DOHH2 (cell line): Measurements from ENCODE around the gene DLST.

Experiments
- H3F3A ChIP-seq: fragments of 200-600 bp; sonication (generic), shearing (Covaris generic); 2 replicates; pipeline ENCODE4 v1.6.0; 2016; ENCODE audit warnings: antibody characterized with exemption, mild to moderate bottlenecking; ENCODE audit not compliant: control insufficient read depth, insufficient read depth
- H3K27ac ChIP-seq: fragments of 200-600 bp; sonication (generic); 2 replicates; pipeline ENCODE4 v1.5.1; 2014; ENCODE audit warnings: low read depth, mild to moderate bottlenecking, low read length, moderate library complexity
- H3K27me3 ChIP-seq: fragments of 200-600 bp; sonication (generic); 2 replicates; pipeline ENCODE4 v1.6.1; 2014; ENCODE audit warnings: mild to moderate bottlenecking, low read length, mixed read lengths; ENCODE audit not compliant: control insufficient read depth
- H3K36me3 ChIP-seq: fragments of 200-600 bp; sonication (generic); 2 replicates; pipeline ENCODE4 v1.6.1; 2014; ENCODE audit warnings: mild to moderate bottlenecking, low read length, moderate library complexity, mixed read lengths; ENCODE audit not compliant: control insufficient read depth
- H3K4me1 ChIP-seq: fragments of 200-600 bp; sonication (generic); 2 replicates; pipeline ENCODE4 v1.6.1; 2014; ENCODE audit warnings: mild to moderate bottlenecking, low read length, mixed read lengths; ENCODE audit not compliant: control insufficient read depth
- H3K4me2 ChIP-seq: fragments of 200-600 bp; sonication (generic); 2 replicates; pipeline ENCODE4 v1.6.0; 2014; ENCODE audit warnings: mild to moderate bottlenecking, low read length, moderate library complexity
- H3K4me3 ChIP-seq: fragments of 200-600 bp; sonication (generic); 2 replicates; pipeline ENCODE4 v1.5.1; 2014; ENCODE audit warnings: mild to moderate bottlenecking, low read length, mixed read lengths
- H3K79me2 ChIP-seq: fragments of 200-600 bp; sonication (generic); 2 replicates; pipeline ENCODE4 v1.6.1; 2014; ENCODE audit warnings: mild to moderate bottlenecking, low read length, mixed read lengths; ENCODE audit not compliant: control insufficient read depth
- H3K9me2 ChIP-seq: fragments of 200-600 bp; sonication (generic); replicated peaks from 2 replicates; pipeline ENCODE4 v1.6.1; 2014; ENCODE audit warnings: mild to moderate bottlenecking, low read length, mixed read lengths; ENCODE audit not compliant: control insufficient read depth
- H3K9me3 ChIP-seq: fragments of 200-600 bp; sonication (generic); 2 replicates; pipeline ENCODE4 v1.6.1; 2014; ENCODE audit warnings: antibody characterized with exemption, low read length, mixed read lengths; ENCODE audit not compliant: control insufficient read depth, insufficient read depth
- H4K20me1 ChIP-seq: fragments of 200-600 bp; sonication (generic); 2 replicates; pipeline ENCODE4 v1.6.0; 2014; ENCODE audit warnings: low read depth, mild to moderate bottlenecking, antibody characterized with exemption, low read length, moderate library complexity; ENCODE audit not compliant: control insufficient read depth, insufficient read depth
- CTCF ChIP-seq: fragments of 200-600 bp; sonication (generic); IDR thresholded peaks from one replicate; pipeline ENCODE4 v1.5.1; 2014; ENCODE audit warnings: antibody characterized with exemption, mild to moderate bottlenecking, low read depth, low read length; ENCODE audit not compliant: poor library complexity, severe bottlenecking
- EZH2phosphoT487 ChIP-seq: fragments of 200-600 bp; sonication (generic); IDR thresholded peaks from 2 replicates; pipeline ENCODE4 v1.6.1; 2017; ENCODE audit warnings: borderline replicate concordance, mild to moderate bottlenecking, antibody characterized with exemption, low read length, moderate library complexity, mixed read lengths

The DLST gene

GRCh38 chr14:74888164-74889158 lies 6.7 kb downstream of the DLST start:
- Histone ChIP-seq H3F3A (peaks cover 11% of the 10 kb centered on the region; the same call in 1 of the 2 replicates), H3K9me3 (no peaks in the 10 kb centered on the region), H3K27me3 (no peaks in the 10 kb centered on the region), H3K4me2 (no peak overlapping the region), H3K4me3 (no peak overlapping the region), H3K9me2 (no peaks in the 10 kb centered on the region), H3K79me2 (peaks cover 71% of the 10 kb centered on the region), H3K4me1 (peaks cover 52% of the 10 kb centered on the region), H3K27ac (no peak overlapping the region), H3K36me3 (peaks cover 91% of the 10 kb centered on the region), H4K20me1 (peaks cover 40% of the 10 kb centered on the region)
- TF ChIP-seq EZH2phosphoT487 (no peak), CTCF (no peak)

GRCh38 chr14:74890262-74890661 lies 8.5 kb downstream of the DLST start:
- Histone ChIP-seq H3K27ac (no peak overlapping the region), H3K36me3 (peaks cover 91% of the 10 kb centered on the region), H3K4me1 (peaks cover 41% of the 10 kb centered on the region), H4K20me1 (peaks cover 32% of the 10 kb centered on the region), H3K4me2 (no peak overlapping the region), H3K79me2 (peaks cover 61% of the 10 kb centered on the region), H3F3A (peaks cover 11% of the 10 kb centered on the region), H3K4me3 (no peak overlapping the region), H3K27me3 (no peaks in the 10 kb centered on the region), H3K9me3 (no peaks in the 10 kb centered on the region), H3K9me2 (no peaks in the 10 kb centered on the region)
- TF ChIP-seq EZH2phosphoT487 (no peak), CTCF (no peak)

GRCh38 chr14:74891870-74892269 lies 10.2 kb downstream of the DLST start:
- H3K9me3 ChIP-seq: no peaks in the 10 kb centered on the region
- no peak overlapping the region for H3K4me2 ChIP-seq
- H3K79me2 ChIP-seq: peaks cover 46% of the 10 kb centered on the region
- H3F3A ChIP-seq: peaks cover 11% of the 10 kb centered on the region
- no peaks in the 10 kb centered on the region for H3K9me2 ChIP-seq
- no peaks in the 10 kb centered on the region for H3K27me3 ChIP-seq
- H3K36me3 ChIP-seq: peaks cover 94% of the 10 kb centered on the region
- H3K4me1 ChIP-seq: peaks cover 35% of the 10 kb centered on the region
- H3K4me3 ChIP-seq: no peak overlapping the region
- no peak overlapping the region for H3K27ac ChIP-seq
- H4K20me1 ChIP-seq: peaks cover 19% of the 10 kb centered on the region
- TF ChIP-seq CTCF: no peak
- TF ChIP-seq EZH2phosphoT487: no peak
